IMR-90 (cell line): ENCODE measurements around the gene GOLPH3L.

Experiments used
- CEBPB ChIP-seq: IDR thresholded peaks from 2 replicates; pipeline ENCODE4 v1.6.1; 2012; ENCODE audit warnings: low read depth, low read length, improper control_type of control experiment
- CTCF ChIP-seq: conservative IDR thresholded peaks from 2 replicates; pipeline ENCODE4 v1.5.1; 2012; ENCODE audit warnings: mild to moderate bottlenecking, low read depth, low read length, improper control_type of control experiment
- ELK1 ChIP-seq: fragments of 150-350 bp; IDR thresholded peaks from 2 replicates; pipeline ENCODE4 v1.6.1; 2016; ENCODE audit warnings: low read depth, mild to moderate bottlenecking, low read length, moderate library complexity, borderline replicate concordance
- MAFK ChIP-seq: IDR thresholded peaks from 2 replicates; pipeline ENCODE4 v1.6.1; 2012; ENCODE audit warnings: low read depth, low read length, improper control_type of control experiment
- MAZ ChIP-seq: IDR thresholded peaks from 2 replicates; pipeline ENCODE4 v1.6.1; 2012; ENCODE audit warnings: low read depth, mild to moderate bottlenecking, low read length, improper control_type of control experiment, moderate library complexity, borderline replicate concordance
- MXI1 ChIP-seq: IDR thresholded peaks from 2 replicates; pipeline ENCODE4 v1.6.1; 2012; ENCODE audit warnings: low read depth, mild to moderate bottlenecking, low read length, moderate library complexity, borderline replicate concordance
- NFE2L2 ChIP-seq: fragments of 150-350 bp; IDR thresholded peaks from 2 replicates; pipeline ENCODE4 v1.6.1; 2016; ENCODE audit warnings: low read depth, mild to moderate bottlenecking, low read length
- POLR2A ChIP-seq: IDR thresholded peaks from 2 replicates; pipeline ENCODE4 v1.6.1; 2012; ENCODE audit warnings: mild to moderate bottlenecking, low read depth, low read length
- RAD21 ChIP-seq: IDR thresholded peaks from 2 replicates; pipeline ENCODE4 v1.6.1; 2012; ENCODE audit warnings: low read length, improper control_type of control experiment
- RCOR1 ChIP-seq: IDR thresholded peaks from 2 replicates; pipeline ENCODE4 v1.6.1; 2012; ENCODE audit warnings: mild to moderate bottlenecking, low read length, improper control_type of control experiment; ENCODE audit not compliant: insufficient replicate concordance
- SMC3 ChIP-seq: fragments of 150-350 bp; IDR thresholded peaks from 2 replicates; pipeline ENCODE4 v1.6.1; 2016; ENCODE audit warnings: low read depth, mild to moderate bottlenecking, antibody characterized with exemption, low read length, moderate library complexity

GRCh38 chr1:150663321-150663720, 33.6 kb downstream of the GOLPH3L start:
- TF ChIP-seq CTCF (no peak), POLR2A (no peak), NFE2L2 (no peak), SMC3 (no peak), CEBPB (no peak), ELK1 (no peak), MAZ (no peak), RAD21 (no peak), RCOR1 (no peak), MAFK (peak; percentile 95), MXI1 (no peak)
